Measurements from ENCODE around the gene DESI2.

- peak; percentile 70 for TF ChIP-seq CTCF (IDR thresholded peaks at IDR 0.05)
- TF ChIP-seq CEBPB (IDR thresholded peaks at IDR 0.05), result no peak
- peak; percentile 76 for TF ChIP-seq MAX (IDR thresholded peaks at IDR 0.05)
- no peak for TF ChIP-seq EP300 (IDR thresholded peaks at IDR 0.05)
- no peak for TF ChIP-seq JUNB (IDR thresholded peaks at IDR 0.05)
These were observed at the start of gene DESI2 for GRCh38 chr1:244652623-244653438.
